Kidney glomerular epithelial cell (primary cell): ENCODE measurements around the gene PORCN.

ENCODE experiments used
- DNase-seq: peaks from one replicate; lab custom pipeline; 2025; lab: John Stamatoyannopoulos, UW

PORCN gene

DNA sequence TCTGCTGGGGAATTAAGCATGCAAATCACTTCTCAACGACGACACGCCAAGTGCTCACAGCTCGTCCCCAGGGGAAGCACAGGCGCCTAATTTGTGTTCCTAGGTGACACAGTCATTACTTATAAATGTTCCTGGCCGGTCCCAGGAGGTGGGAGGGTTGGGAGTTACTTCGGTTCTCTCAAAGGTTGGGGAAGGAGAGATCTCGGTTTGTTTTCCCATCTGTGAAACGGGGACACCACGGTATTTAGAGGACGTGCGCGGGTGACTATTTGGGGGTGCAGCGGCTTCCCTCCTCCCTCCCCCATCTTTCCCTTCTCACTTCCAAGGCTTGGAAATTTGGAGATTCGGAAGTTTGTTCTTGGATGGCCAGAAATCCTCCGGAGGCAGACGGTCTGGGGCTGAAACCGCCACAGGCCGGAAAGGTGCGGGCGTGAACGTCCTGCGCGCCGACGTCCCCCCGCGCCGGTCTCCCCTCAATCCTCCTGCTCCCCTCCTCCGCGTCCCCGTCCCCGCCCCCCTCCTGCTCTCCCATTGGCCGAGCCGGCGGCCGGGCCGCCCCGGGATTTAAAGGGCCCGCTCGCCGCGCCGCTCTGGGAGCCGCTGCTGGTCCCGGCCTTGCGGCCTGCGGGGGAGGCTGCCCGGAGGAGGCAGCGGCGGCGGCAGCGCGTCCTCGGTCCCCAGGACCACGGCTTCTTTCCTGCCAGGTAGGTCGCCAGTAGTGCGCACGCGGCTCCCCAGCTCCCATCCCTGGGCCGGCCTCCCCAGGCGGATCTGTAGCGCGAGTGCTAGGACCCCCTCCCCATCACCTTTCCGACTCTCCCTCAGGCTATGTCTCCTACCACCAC lies at the start of gene PORCN:
PORCN (plus strand) TSS at position 593 of the 845 bp plus-strand sequence. CDS start 829 bp downstream, outside the sequence.
- no peak for DNase-seq

GRCh38 chrX:48459483-48459882 lies 49.3 kb upstream of the PORCN start:
- no peak for DNase-seq

DNA sequence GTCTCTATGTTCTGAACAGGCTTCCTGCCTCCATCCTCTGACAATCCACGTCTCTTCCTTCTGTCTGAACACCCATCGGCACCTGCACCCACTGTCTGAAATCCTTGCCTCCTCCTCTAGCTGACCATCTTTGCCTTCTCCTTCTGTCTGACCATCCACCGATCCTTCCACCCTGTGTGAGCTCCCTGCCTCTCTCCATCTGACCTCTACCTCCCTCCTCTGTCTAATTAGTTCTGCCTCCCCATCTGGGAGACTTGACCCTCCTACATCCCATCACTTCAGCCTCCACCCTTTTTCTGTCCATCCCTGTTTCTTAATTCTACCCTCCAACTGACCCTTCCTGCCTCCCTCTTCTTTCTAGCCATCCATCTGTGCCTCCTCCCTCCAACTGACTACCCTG lies 48.8 kb upstream of the PORCN start:
- DNase-seq, result no peak

DNA sequence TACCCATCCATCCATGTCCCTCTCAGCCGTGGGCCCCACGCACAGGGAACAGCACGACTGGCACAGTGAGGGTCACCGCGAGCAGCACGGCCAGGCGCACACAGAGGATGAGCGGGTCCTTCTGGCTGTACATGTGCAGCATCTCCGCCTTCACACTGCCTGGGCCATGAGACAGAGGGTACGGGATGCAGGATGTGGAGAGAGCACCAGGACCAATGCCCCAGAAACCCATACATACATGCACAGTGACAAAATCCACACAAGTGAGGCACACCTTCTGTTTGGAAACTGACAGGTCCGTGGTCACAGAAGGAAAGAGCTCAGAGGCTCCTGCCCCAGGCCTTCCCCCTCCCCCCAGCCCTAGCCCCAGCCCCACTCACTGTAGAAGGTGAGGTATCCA lies 48.2 kb upstream of the PORCN start:
- DNase-seq, result no peak

DNA sequence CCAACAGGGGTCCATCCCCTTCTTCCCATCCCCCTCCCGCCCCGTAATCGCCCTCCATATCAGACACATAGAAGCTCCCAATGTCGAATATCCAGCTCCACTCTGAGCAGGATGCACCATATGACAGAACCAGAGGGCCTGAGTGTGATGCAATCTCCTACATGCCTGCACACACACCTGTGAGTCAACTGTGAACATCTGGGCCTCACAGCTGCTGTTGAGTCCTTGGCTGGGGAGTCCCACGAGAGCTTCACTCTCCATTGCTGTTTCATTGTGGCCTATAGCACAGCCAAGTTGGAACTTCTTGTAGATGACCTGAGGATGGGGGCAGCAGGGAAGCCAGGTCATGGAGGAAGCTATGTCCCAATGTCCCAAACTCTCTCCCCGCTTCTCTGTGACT lies 47.0 kb upstream of the PORCN start:
- no peak for DNase-seq

GRCh38 chrX:48465336-48465933 lies 43.4 kb upstream of the PORCN start:
- DNase-seq, result peak; percentile 6

DNA sequence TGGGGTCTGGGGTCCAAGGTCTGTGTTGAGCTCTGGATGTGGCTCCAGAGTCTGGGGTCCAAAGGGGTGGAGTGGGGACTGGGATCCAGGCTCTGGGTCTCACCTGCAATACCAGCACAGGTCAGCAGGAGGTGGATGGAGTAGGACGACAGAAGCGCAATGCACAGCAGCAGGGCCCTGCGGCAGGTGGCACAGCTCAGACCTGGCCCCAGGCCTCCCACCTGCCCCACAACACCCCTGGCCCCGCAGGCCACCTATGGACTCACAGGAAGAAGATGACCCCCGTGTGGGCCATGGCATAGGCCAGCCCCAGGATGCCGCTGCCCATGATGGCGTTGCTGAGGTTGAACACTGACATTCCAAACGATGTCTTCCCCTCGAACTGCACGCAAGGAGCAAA lies 42.1 kb upstream of the PORCN start:
- DNase-seq, result no peak

- DNase-seq, result no peak
Measured at GRCh38 chrX:48467281-48467761, 41.5 kb upstream of the PORCN start.

DNA sequence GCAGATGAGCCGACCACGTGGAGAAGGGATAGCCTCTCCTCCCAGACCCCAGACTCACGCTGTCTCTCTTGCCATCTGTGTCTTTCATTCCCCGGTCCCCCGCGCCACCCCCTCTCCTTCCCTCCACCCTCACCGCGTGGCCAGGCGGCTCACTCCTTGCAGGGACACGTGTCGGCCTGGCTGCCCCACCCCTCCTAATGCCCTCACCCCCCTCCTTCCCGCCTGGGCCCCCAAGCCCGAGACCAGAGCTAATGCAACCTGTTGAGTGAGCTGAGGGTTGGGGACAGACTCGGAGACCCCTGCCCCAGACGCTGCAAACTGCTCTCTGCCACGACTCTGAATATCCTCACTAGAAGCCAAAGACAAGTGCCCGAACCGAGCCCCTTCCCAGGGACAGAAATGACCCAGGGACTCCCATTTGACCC lies 40.5 kb upstream of the PORCN start:
- no peak for DNase-seq

DNA sequence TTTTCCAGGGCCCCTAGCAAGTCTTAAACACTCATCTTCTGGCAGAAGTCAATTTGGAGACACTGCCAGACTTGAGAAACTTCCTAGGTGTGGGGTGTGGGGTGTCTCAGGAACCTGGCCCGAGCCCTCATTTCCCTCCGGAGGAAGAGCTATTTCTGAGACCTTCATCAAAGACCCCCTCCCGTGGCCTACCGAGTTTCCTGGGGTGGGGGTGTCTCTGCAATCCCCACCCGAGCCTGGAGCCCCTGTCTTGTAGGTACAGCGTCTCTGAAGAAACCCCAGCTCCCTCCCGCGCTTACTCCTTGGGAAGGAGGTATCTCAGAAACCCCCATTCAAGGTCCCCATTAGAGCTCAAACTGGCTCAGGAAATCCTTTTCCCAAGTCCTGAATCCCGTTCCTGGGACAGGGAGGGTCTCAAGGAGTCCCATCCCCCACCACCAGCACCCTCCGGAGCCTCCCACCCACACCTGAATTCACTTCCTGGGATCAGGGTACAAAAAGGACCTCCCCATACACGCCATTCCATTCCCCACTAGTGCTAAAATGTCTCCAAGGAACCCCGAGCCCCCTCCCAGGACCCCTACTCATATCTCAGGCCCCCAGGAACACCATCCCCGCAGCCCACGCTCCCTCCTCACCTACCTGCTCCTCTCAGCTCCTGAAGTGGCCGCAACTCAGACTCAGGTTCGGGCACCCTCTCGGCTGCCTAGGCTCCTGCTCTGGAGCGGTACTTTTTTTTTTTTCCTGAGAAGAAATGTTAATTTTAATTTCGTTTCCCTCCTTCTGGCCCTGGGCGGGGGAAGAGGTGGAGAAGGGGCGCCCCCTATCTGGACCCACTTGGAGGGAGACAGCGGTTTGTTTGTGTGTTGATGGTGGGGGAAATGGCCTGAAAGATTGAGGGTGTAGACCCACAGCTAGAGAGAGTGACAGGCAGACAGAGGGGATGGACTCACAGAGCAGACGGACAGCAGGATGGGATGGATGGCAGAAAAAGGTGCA lies 39.8 kb upstream of the PORCN start:
- no peak for DNase-seq

DNA sequence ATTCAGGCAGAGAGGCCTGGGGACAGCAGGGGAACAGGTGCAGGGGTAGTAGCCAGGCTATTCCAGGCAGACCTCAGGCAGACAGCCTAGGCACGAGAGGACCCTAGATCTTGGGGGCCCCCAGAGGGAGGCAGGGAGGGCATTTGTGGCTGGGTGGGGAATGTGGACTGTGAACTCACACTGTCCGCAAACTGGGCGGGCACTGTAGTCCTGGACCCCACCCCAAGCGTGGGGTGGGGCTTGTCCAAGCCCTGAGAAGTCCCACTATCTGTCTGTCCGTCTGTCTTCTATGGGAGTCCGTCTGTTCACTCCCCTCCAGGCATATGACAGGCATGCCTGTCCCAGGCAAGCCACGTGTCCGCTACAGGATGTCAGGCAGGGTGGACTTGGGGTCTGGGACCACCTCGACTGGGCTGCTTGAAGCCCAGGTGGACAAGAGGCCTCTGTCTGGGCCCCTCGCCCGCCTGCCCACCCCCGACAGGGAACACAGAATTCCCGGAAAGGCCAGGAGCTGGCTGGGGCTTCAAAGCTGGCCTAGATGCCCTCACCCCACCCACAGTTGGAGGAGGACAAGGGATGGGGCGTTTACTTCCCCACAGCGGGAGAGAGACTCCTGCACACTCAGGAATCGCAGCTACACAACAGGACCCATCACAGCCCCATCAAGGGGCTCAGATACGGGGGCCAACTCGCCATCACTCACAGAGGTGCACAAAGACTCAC lies 38.5 kb upstream of the PORCN start, which contains the start of gene SLC38A5:
SLC38A5 (minus strand) TSS at position 151 of the 723 bp plus-strand sequence. CDS start 2,336 bp downstream, outside the sequence.
- no peak for DNase-seq

DNA sequence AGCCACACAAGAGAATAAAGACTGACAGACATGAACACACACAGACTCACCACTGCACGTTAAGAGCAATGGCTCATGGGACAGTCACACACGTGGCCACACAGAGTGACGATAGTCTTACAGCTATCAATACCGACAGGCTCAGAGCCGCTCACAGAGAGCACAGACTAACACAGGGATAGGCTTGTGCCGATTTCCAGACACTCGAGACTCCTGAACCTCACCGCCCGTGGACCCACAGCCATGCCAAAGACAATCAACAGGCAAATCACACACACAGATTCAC lies 38.0 kb upstream of the PORCN start:
- no peak for DNase-seq

GRCh38 chrX:48471504-48471903 lies 37.3 kb upstream of the PORCN start:
- no peak for DNase-seq

DNA sequence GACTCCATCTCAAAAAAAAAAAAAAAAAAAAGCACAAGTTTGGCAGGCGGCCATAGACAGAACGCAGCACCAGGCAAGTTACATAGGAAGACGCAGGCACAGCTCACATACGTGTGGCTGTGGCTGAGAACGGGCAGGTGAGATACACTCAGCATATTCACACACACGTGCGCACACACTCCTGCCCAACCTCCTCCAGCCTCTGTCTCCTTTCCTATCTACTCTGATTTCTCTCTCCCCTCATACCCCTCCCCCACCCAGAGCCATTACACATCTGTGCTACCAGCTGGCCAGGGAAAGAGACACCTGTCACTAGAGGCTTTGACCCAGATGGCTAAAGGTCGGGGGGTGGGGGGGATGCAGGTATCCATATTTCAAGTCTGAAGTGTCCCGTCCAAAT lies 36.6 kb upstream of the PORCN start:
- no peak for DNase-seq

GRCh38 chrX:48472851-48473703 lies 35.7 kb upstream of the PORCN start:
- no peak for DNase-seq

DNA sequence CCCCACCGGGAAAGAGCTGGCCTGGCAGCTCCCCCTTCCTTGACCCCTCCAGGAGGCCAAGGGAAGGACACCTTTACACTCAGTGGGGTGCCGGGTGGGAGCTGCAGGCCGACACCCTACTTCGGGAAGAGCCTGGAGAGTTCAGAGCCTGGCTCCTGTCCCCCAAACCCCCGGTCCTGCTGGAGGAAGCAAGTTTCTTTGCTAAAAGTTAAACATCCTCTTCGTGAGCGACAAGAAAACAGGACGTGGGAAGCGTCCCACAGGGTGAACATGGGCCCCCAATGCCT lies 35.1 kb upstream of the PORCN start:
- DNase-seq, result no peak

DNA sequence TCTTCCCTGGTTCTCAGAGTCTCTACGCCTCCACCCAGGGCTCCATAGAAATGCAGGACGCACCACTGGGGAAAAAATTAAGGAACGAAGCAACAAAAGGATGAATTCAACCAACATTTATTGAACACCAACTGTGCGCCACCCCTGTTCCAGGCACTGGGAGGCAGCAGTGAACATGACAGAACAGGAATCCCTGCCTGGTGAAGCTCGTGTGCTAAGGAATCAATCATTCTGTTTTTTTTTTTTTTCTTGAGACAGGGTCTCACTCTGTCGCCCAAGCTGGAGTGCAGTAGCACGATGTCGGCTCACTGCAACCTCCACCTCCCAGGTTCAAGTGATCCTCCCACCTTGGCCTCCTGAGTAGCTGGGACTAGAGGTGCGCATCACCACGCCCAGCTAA lies 34.7 kb upstream of the PORCN start:
- no peak for DNase-seq

DNA sequence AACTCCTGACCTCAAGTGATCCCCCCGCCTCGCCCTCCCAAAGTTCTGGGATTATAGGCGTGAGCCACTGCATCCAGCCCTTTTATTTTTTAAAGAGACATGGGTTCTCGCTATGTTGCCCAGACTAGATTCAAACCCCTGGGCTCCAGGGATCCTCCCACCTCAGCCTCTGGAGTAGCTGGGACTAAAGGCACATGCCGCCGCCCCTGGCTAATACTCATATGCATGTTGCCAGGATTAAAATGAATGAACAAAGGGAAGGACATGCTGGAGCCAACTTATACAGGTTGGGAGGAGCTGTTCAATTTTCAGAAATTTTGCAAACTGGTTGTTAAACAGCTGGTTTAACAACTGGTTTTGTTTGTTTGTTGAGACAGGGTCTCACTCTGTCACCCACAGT lies 34.2 kb upstream of the PORCN start:
- no peak for DNase-seq

- DNase-seq, result no peak
Measured at GRCh38 chrX:48475296-48475695, 33.5 kb upstream of the PORCN start.

- peak; percentile 58 for DNase-seq
Measured at GRCh38 chrX:48475774-48476577, 32.8 kb upstream of the PORCN start, which contains the start of gene FTSJ1. TSS of gene FTSJ1 (plus strand) at chrX:48476199. CDS start at chrX:48478048, 1,849 bp downstream.
